ENCODE measurements around the gene PROSER1. TPM values are rescaled to one million over a fixed set of nuclear protein-coding genes. Genes with fewer than 3 reads are reported as not detected.
A peak's percentile ranks its signal among the peaks of the same experiment; 100 is the strongest.

PROSER1 gene
- total and polyA plus RNA-seq, 4 donors = 13.0 to 59.6 (median 24.2) TPM

DNA sequence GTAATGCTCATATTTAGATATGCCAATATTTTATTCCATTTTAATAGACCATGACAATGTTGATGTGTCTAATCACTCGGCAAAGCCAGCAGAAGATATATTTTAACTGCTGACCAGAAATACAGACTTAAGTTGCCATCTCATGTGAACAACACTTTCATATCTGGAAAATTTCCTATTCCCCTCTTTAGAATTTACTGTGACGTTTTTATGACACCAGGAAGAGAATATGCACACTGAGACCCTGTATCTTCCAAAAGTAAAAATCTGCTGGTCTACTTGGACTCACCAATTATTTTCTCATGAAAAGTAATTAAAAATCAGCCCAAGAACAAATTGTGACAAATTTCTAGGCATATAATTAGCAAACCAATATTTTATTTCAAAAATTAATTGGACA, 2.1 kb downstream of the PROSER1 start:
- Histone ChIP-seq H3K27me3 (ENCODE audit: control insufficient read depth in 3 of 3, insufficient read depth in 3 of 3, low read length in 2 of 3) (no peaks in the 10 kb centered on the region), H3K36me3 (ENCODE audit: control insufficient read depth in 4 of 4, insufficient read depth in 4 of 4, low read length in 4 of 4) (peaks cover 0 to 2% (median 2%) of the 10 kb centered on the region in 4 donors), H3K4me1 (ENCODE audit: control insufficient read depth in 5 of 5, insufficient read depth in 5 of 5, low read length in 5 of 5) (peaks cover 2 to 42% (median 9%) of the 10 kb centered on the region in 5 donors), H3K9me3 (ENCODE audit: control insufficient read depth in 4 of 4, insufficient read depth in 3 of 4, low read length in 3 of 4) (no peaks in the 10 kb centered on the region), H3K4me3 (no peak overlapping the region), H3K9ac (ENCODE audit: insufficient read depth in 1 of 2, low read length in 2 of 2) (peak overlapping the region in 1 of 2 donors; percentile 89), H3K27ac (ENCODE audit: low read depth in 1 of 2, low read length in 1 of 2) (no peak overlapping the region)
- peak in 1 of 3 donors; percentile 26 for DNase-seq
- WGBS, 2 donors = 17 to 30% methylated on average over 2 of the region's 2 CpGs
- ATAC-seq (ENCODE audit: insufficient read depth, low FRiP score) = no peak
- TF ChIP-seq, protein P1, sequence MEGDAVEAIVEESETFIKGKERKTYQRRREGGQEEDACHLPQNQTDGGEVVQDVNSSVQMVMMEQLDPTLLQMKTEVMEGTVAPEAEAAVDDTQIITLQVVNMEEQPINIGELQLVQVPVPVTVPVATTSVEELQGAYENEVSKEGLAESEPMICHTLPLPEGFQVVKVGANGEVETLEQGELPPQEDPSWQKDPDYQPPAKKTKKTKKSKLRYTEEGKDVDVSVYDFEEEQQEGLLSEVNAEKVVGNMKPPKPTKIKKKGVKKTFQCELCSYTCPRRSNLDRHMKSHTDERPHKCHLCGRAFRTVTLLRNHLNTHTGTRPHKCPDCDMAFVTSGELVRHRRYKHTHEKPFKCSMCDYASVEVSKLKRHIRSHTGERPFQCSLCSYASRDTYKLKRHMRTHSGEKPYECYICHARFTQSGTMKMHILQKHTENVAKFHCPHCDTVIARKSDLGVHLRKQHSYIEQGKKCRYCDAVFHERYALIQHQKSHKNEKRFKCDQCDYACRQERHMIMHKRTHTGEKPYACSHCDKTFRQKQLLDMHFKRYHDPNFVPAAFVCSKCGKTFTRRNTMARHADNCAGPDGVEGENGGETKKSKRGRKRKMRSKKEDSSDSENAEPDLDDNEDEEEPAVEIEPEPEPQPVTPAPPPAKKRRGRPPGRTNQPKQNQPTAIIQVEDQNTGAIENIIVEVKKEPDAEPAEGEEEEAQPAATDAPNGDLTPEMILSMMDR (IDR thresholded peaks at IDR 0.05; ENCODE audit: control extremely low read depth, extremely low read depth) = no peak

DNA sequence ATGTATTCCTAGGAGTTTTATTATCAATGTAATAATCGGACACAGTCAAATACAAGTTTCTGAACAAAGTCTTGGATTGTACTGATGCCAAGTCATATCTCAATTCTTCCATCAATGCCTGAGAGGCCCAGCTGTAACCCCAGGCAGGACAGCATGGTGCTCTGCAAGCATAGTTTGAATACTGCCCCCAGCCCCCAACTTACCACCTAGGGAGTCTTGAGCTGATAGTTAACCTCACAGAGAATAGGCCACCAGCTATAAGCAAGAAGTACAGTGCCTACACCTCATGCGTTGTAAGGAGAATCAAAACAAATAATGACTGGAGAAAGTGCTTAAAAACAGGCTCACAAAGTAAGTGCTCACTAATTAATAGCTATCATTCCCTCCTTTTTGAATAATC, 2.7 kb downstream of the PROSER1 start:
- H3K4me3 ChIP-seq = no peak overlapping the region
- 51 to 55% methylated on average over 2 of the region's 2 CpGs for WGBS, 2 donors

DNA sequence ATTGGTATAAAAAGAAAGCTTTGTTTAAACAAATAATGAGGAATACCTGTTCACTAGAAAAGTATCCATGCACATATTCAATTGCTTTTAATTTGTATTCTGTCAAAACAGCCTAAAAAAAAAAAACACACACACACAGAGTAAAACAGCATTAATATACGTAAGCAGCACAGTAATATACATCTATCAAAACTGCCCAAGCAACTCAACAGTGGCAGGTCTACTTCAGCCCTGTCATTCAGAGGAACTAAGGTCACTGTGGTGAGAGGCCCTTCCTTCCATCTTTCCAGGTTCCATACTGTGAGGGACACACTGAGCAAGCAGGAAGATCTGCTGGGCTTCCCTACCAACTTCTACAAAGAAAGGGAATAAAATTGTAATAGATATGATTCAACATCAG, 3.8 kb downstream of the PROSER1 start:
- ATAC-seq (ENCODE audit: insufficient read depth, low FRiP score) = no peak
- WGBS, 2 donors = 85 to 89% methylated on average over 1 of the region's 1 CpG
- no peaks in the 10 kb centered on the region for H3K9me3 ChIP-seq (ENCODE audit: control insufficient read depth in 4 of 4, insufficient read depth in 3 of 4, low read length in 3 of 4)
- no peak overlapping the region for H3K4me3 ChIP-seq
- H3K4me1 ChIP-seq (ENCODE audit: control insufficient read depth in 5 of 5, insufficient read depth in 5 of 5, low read length in 5 of 5) = peaks cover 0 to 26% (median 5%) of the 10 kb centered on the region in 5 donors
- no peaks in the 10 kb centered on the region for H3K27me3 ChIP-seq (ENCODE audit: control insufficient read depth in 3 of 3, insufficient read depth in 3 of 3, low read length in 2 of 3)
- DNase-seq = no peak
- H3K36me3 ChIP-seq (ENCODE audit: control insufficient read depth in 4 of 4, insufficient read depth in 4 of 4, low read length in 4 of 4) = peaks cover 0 to 2% (median 2%) of the 10 kb centered on the region in 4 donors
- H3K27ac ChIP-seq (ENCODE audit: low read depth in 1 of 2, low read length in 1 of 2) = no peak overlapping the region
- no peak overlapping the region for H3K9ac ChIP-seq (ENCODE audit: insufficient read depth in 1 of 2, low read length in 2 of 2)
- TF ChIP-seq, protein P1 (IDR thresholded peaks at IDR 0.05; ENCODE audit: control extremely low read depth, extremely low read depth) = no peak

More for the DNA sequence above, 2.7 kb downstream of the PROSER1 start:
- no peak overlapping the region for H3K27ac ChIP-seq (ENCODE audit: low read depth in 1 of 2, low read length in 1 of 2)
- TF ChIP-seq, protein P1 (IDR thresholded peaks at IDR 0.05; ENCODE audit: control extremely low read depth, extremely low read depth) = no peak
- H3K9ac ChIP-seq (ENCODE audit: insufficient read depth in 1 of 2, low read length in 2 of 2) = peak overlapping the region in 1 of 2 donors; percentile 20
- no peak for DNase-seq
- no peaks in the 10 kb centered on the region for H3K27me3 ChIP-seq (ENCODE audit: control insufficient read depth in 3 of 3, insufficient read depth in 3 of 3, low read length in 2 of 3)
- H3K4me1 ChIP-seq (ENCODE audit: control insufficient read depth in 5 of 5, insufficient read depth in 5 of 5, low read length in 5 of 5) = peaks cover 2 to 36% (median 9%) of the 10 kb centered on the region in 5 donors
- no peaks in the 10 kb centered on the region for H3K9me3 ChIP-seq (ENCODE audit: control insufficient read depth in 4 of 4, insufficient read depth in 3 of 4, low read length in 3 of 4)
- peaks cover 0 to 2% (median 2%) of the 10 kb centered on the region in 4 donors for H3K36me3 ChIP-seq (ENCODE audit: control insufficient read depth in 4 of 4, insufficient read depth in 4 of 4, low read length in 4 of 4)
- no peak for ATAC-seq (ENCODE audit: insufficient read depth, low FRiP score)

DNA sequence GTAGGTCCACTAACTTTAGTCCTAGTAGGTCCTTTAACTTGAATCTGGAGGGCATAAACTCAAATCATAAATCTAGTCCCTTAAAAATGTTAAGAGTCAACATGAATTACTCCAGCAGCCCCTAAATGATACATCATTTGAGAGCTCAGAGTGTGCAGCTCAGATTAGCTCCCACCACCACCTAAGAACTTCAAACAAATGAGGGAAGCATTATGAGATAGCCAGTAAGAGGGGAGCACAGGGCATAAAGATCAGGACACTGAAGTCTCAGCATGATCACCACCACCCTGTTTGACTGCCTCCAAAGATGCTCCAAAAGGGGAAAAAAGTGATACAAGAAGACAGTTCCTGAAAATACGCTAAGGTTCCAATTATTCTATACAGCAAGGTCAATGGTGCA, 5.7 kb downstream of the PROSER1 start:
- ATAC-seq (ENCODE audit: insufficient read depth, low FRiP score) (no peak), DNase-seq (no peak)
- Histone ChIP-seq H3K4me3 (no peak overlapping the region), H3K9ac (ENCODE audit: insufficient read depth in 1 of 2, low read length in 2 of 2) (no peak overlapping the region), H3K36me3 (ENCODE audit: control insufficient read depth in 4 of 4, insufficient read depth in 4 of 4, low read length in 4 of 4) (peaks cover 0 to 11% (median 3%) of the 10 kb centered on the region in 4 donors), H3K27ac (ENCODE audit: low read depth in 1 of 2, low read length in 1 of 2) (no peak overlapping the region), H3K27me3 (ENCODE audit: control insufficient read depth in 3 of 3, insufficient read depth in 3 of 3, low read length in 2 of 3) (no peaks in the 10 kb centered on the region), H3K4me1 (ENCODE audit: control insufficient read depth in 5 of 5, insufficient read depth in 5 of 5, low read length in 5 of 5) (peaks cover 0 to 24% (median 4%) of the 10 kb centered on the region in 5 donors), H3K9me3 (ENCODE audit: control insufficient read depth in 4 of 4, insufficient read depth in 3 of 4, low read length in 3 of 4) (no peaks in the 10 kb centered on the region)
- 97 to 100% methylated on average over 1 of the region's 1 CpG for WGBS, 2 donors
- TF ChIP-seq, protein P1 (IDR thresholded peaks at IDR 0.05; ENCODE audit: control extremely low read depth, extremely low read depth) = no peak
